HG02798 (cell line): ENCODE results near the gene TEX30.

Experiments
- ATAC-seq: cut with Tn5 transposase; IDR thresholded peaks from one replicate; pipeline ENCODE4 v1.9.1; 2021; ENCODE audit warnings: mild to moderate bottlenecking; ENCODE audit not compliant: unreplicated experiment, poor library complexity

Gene TEX30

DNA sequence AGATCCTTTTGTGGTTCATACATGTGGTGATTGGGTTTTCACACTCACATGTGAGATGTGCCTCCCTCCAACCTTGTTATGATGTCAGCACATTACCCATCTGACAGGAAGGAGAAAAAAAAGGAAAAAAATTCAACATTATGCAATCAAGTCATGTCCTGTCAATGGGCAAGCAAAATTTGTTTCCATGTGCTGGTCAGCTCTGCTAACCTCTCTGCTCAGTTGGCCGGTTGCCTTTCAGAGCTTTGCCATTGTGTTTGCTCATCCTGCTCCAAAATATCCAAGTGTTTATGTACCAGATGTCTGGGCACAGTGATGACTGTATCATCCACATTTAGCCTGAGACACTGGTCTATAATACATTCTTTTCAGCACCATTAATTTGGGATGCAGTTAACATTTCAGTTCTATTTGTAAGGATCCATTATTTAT lies 51.8 kb downstream of the TEX30 start:
- ATAC-seq, result no peak

DNA sequence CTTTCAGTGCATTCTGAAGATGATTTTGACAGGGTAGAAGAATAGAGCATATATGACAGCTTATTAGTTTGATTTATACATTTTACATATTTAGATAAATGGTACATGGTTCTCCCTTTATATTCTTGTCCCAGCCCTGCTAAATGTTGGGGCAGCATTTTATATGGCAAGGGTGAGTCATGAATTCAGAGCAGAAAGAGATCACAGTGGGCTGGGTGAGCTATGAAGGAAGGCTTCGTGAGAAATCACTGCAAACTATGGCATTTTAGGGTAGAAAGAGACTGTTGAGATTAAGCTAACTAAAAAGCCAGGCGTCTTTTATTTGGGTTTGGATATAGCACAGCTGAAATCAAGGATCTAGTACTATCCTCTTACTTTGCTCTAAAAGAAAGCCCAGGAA lies 54.8 kb downstream of the TEX30 start:
- no peak for ATAC-seq
